GM19324 (cell line): ENCODE data around the gene ZNF407.

Experiments used
- ATAC-seq: cut with Tn5 transposase; IDR thresholded peaks from one replicate; pipeline ENCODE4 v1.9.1; 2021; ENCODE audit warnings: mild to moderate bottlenecking, moderate library complexity; ENCODE audit not compliant: unreplicated experiment, low FRiP score

ZNF407 gene

DNA sequence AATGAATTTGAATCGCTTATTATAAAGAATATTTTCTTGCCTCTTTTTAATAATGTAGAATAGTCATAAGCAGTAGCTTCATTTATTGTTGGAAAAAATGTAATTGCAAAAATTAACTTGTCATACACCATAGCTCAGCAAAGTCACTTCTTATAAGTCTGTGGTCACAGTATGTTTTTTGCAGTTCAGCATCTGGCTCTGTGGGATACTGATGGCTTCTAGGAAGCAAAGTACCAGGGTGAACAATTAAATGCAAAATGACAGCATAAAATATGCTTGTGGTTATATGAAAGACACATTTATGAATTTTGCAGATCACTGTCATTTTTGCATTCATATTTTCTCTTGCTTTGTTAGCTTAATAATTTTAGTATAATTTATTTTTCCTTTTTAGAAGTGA, 116.5 kb downstream of the ZNF407 start:
- ATAC-seq, result no peak

DNA sequence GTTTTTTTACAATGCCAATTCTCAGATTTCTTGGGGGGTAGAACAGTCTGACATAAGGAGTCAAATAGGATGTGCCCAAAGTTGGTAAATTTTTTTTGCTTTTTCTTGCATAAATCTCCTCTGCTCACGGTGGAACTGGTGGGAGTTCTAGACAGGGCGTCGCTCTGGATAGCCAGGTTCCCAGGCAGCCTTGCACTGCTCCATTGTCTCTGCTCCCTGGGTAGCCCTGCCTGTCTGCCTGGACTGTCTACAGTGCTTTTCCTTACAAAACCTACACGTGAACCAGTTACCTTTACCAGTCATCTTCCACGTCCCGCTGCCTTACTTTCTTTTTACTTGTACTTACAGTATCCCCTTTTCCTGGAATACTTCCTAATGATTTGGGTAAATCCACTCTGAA, 117.1 kb downstream of the ZNF407 start:
- no peak for ATAC-seq

DNA sequence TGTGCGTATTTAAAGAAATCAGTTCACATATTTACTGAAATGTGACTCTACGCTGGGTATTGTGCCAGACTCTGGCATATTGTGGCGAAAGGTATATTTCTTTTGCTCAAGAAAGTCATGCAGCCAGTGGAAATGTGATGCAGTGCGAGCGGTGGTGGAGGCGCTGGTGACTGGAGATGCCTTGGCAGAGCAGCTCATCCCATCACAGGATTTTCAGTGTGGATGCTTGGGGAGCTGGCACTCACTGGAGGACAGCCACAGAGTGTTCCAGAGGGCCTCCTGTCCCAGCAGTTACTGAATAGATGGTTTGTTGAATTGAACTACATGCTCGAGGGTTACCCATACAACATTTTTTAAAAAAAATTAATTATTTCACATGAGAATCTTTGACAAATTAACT, 117.6 kb downstream of the ZNF407 start:
- no peak for ATAC-seq

DNA sequence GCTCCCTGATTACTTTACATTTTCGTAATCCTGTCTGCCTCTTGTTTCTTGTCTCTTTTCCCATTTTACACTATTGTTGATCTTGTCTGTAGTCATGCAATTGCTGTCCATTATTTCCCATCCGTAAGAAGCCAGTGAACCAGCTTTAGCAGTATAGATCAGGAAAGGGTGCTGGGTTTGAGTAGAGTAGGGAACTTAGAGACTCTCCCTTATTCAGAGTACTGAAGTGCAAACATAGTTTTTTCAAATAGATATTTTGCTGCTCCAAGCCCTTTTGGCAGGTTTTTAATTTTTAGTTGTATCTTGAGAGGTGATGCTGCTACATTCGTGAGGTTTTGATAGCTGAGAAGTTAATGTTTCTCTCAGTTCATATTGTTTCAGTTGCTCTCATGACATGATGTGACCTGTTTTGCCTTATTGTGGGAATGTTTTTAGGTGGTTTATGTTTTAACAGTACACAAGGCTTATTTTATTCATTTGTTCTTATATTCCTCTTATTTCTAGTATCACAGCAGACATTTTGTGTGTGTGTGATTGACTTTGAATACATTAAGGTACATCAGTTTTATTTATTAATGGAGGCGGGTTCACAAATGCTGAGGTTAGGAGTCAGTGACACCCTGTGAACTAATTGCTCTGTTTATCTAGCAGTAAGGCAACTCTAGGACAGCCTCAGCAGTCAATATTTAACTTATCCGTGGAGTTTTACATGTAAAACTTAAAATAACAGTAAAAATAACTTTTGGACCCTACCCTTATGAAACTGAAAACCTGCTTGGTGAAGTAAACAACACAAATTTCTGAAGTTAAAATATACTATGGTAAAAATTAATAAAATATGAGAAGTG, 118.4 kb downstream of the ZNF407 start:
- ATAC-seq, result no peak

DNA sequence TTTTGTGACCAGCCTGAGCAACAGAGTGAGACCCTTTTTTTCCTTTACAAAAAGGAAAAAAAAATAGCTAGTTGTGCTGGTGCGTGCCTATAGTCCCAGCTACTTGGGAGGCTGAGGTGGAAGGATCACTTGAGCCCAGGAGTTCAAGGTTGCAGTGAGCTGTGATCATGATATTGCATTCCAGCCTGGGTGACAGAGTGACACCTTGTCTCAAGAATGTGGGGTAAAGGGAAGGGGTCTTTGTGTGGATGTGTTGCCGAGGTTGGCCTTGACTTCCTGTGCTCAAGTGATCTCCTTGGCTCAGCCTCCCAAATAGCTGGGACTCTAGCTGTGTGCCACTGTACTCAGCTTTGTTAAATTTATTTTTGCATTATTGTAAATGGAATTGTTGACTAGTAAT, 120.6 kb downstream of the ZNF407 start:
- ATAC-seq, result no peak

DNA sequence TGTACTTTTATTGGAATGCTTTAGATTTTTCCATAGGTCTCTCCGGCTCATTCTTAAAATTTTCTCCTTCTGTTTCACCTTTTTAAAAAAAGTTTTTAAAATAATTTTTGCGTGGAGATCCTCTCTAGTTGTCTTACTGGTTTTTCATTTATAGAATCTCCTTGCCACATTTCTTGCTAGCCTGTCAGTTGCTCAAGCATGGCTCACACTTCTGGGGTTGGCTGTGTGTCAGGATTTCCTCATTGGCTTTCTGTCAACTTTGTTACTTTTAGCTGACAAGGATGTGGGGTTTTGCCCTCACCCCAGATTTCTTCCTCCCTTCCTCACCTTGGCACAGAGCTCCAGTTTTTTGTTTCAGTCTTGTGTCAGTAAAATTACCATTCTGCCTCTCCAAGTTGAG, 124.6 kb downstream of the ZNF407 start:
- ATAC-seq, result no peak

DNA sequence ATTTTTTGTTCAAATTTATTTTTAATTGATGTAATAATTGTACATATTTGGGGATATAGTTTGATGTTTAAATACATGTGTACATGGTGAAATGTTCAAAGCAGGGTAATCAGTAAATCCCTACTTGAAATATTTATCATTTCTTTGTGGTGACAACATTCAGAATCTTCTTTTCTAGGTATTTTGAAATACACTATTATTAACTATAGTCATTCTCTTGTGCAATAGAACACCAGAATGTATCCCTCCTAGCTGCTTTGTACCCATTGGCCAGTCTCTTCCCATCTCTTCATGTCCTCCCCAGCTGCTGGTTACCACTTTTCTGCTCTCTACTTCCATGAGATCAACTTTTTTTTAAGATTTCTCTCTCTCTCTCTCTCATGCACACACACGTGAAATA, 126.5 kb downstream of the ZNF407 start:
- no peak for ATAC-seq

DNA sequence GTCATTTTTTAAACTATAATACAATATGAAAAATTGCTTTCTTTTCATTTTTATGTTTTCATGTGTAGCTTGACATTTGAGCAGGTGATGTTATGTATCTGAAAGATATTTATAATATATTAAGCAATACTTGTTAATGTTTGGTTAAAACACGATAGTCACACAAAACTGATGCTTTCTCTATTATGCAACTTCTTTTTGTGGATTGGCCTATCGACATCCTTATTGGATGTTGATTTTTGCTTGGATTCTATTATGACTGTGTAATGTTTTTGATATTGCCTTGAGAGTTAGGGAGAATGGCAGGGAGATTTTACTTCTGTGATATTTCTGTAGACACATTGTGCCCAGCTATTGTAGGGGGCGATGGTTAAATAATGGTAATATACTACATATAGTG, 128.0 kb downstream of the ZNF407 start:
- no peak for ATAC-seq

DNA sequence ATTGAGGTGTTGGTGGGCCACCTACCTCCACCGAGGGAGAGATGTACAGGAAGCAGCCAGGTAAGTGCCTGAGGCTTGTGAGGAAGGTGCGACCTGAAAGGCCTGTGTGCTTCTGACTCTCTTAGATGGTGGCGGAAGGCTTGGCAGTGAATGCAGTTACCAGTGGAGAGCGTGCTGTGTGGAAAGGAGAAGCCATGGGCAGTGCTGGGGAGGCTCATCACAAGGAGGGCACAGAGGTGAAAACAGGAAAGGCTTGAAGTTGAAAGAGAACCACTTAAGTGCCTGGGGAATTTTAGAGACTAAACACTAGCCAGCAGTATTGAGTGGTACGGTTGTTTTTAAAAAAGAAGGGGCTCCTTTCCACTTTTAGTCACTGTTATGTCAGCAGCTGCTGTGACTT, 130.9 kb downstream of the ZNF407 start:
- ATAC-seq, result no peak

DNA sequence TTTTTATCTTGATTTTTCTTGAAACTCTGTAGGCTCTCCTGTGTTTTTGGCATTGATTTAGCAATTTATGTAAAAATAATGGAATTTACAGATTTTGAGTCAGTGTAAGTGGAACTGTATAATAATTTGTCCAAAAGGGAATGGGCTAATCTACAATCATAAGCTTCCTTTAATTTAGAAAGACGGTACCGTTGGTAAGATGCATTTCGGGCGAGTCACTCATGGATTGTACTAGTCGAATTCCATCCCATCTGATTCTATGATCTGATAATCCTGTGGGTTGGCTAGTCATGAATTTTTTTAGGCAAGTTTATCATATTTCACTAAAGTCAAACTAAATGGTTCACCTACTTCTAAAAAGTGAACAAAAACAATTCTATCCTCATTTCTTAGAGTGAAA, 133.4 kb downstream of the ZNF407 start:
- ATAC-seq, result no peak

DNA sequence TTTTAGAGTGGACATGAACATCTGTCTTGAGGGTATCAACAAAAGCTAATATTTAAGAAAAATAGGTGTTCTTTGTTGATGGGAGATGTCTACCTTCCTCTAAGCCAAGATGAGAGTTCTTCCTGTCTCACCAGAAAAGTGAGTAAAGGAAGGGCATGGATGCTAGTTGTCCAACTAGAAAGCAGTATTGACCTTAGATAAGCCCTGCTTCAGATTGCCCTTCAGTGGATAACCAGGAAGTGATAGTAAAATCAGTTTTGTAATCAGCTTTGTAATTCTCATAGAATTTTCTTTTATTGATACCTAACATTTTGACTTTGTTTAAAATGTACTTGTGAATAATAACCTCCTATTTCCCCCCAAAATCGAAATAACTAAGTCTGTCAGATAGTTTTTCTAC, 134.7 kb downstream of the ZNF407 start:
- ATAC-seq, result no peak

DNA sequence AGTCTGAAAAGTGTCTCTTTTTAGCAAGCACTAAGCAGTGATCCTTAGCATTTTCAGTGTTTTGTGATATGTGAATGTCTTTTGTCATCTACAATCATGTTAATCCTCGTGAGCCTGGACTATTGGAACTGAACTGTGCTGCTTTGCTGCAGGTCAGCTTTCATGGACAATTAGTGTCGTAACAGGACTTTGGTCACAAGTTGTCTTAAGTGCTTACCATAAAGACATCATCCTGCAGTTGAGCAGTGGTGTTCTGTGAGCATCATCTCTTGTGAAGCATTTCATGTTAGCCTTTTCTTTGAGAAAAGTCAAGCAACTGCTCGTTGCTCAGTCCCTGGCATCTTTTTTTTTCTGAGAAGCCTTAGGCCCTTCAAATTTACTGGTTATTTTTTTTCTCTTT, 135.9 kb downstream of the ZNF407 start:
- ATAC-seq, result no peak

DNA sequence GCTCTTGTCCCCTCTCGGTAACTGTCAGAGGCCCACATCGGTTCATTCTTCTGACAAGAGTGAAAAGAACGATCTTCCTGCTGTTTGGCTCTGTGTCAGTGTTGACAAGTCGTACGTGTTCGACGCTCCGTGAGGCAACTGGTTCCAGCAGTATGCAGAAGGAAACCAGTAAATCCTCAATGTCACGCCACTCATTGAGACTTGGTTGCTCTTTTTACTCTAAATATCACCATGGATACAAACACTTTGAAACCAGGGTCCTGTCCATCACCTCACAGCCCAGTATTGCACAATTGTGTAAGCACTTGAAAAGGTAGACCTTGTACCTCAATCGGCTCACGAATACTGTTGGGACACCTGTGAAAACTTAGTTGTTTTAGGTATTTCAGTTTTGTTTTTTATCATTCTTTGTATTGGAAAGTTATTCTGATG, 136.4 kb downstream of the ZNF407 start:
- ATAC-seq, result no peak

DNA sequence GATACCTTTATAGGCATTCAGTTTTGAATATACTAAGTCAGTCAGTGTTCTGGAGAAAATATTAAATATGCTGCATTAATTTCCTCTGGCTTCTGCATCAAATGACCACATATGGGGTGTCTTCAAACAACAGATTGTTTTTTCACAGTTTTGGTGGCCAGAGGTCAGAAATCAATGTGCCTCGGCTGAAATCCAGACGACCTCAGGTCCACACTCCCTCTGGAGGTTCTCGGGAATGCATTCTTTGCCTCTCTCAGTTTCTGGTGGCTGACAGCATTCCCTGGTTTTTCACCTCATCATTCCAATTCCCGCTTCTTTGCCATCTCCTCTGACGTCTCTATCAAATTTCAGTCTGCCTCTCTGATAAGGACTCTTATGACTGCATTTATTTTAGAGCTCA, 142.3 kb downstream of the ZNF407 start:
- no peak for ATAC-seq

DNA sequence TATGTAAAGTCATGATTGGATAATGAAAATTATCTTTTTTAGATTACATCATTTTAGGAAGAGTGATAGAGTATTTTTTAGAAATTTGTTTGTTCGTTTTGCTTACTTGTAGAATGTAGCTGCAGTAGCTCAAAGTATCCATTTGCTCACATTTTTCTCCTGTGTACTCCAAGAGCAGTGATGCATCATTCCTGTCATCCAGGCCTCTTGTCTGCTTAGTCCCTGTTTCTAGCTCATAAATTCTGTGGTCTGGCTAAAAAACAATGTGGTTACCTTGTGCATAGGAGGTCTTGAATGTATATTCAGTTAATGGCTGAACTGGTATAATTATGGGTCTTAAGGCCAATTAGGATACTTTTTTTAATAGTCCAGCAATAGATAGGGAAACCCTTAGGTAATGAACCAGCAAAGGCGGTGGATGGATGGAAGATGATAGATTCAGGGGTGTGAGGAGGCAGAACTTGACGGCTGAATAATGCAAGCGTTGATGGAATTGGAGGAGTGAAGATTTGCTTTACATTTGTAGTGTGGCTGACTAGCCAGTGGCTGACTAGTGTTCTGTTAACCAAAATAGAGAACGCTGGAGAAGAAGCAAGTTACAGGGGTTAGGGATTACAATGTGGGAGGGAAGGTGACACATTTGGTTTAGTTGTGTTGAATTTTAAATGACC, 145.0 kb downstream of the ZNF407 start:
- ATAC-seq, result no peak

DNA sequence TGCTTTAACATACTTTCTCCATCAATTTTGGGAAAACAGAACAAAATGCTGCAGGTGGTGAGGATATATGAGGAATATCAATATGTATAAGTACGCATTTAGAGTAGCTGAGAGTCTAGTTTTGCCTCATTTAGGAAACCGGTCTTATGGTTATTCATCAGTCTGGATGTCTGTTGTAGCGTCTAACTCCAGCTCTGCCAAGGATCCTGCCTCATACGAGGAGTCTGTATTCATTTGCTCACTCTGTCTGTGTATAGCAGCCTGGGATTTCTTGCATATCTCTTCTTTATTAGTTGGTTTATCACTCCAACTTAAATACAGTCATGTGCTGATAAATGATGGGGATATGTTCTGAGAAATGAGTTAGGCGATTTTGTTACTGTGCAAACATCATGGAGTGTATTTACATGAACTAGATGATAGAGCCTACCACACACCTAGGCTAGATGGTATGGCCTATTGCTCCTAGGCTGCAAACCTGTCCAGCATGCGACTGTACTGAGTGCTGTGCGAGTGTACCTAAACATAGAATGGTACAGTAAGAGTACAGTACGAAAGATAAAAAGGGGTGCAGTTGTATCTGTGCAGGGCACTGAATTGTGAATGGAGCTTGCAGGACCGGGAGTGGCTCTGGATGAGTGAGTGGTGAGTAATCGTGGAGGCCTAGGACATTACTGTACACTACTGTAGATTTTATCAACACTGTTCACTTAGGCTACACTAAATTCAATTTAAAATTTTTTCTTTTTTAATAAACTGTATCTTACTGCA, 148.1 kb downstream of the ZNF407 start:
- no peak for ATAC-seq

DNA sequence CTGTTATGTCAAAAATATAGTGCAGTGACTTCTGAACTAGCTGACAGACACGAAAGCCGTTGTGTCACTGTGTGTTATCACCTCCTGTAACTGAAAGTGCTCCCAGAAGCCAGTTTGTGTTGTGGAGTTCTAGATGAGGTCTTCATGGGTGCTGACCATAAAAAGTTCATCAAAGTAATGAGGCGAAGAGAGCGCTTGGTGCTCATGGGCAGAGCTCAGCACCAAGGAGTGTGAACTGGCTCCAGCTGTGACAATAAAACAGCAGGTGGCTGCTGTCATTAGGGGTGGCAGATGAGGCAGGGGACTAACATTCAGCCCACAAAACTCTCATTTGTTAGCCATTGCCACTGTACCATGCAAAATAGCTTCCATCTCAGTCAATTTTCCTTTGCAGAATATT, 151.1 kb downstream of the ZNF407 start:
- no peak for ATAC-seq

DNA sequence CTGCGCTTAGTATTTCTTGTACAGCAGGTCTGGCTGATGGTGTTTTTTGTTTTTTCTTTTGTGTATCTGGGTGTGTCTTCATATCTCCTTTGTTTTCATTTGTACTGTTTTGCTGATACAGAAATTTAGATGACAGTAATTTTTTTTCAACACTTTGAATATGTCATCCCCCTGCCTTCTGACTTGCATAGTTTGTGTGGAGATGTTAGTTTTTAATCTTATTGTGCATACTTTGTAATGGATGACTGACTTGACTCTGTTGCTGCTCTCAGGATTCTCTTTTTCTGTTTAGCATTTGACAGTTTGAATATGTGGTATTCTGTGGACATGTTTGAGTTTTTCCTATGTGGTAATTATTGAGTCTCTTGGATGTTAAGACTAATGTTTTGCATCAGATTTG, 161.3 kb downstream of the ZNF407 start:
- ATAC-seq, result no peak

DNA sequence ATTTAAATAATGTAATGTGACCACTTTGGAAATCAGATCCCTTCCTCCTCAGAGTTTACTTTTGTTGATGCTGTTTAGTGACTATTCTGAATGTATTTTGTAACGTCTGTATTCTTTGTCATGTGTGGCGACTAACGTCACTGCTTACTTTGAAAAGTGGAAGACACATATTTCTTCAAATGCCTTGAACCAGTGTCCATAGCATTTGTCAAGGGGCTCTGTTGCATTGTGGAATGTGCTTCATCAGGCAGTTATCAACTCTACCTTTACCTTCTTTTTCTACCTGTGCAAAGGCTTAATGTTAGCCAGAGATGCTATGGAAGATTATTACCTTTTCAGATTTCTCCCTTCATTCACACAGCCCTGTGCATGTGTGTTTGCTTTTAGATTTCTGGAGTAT, 162.4 kb downstream of the ZNF407 start:
- ATAC-seq, result no peak

DNA sequence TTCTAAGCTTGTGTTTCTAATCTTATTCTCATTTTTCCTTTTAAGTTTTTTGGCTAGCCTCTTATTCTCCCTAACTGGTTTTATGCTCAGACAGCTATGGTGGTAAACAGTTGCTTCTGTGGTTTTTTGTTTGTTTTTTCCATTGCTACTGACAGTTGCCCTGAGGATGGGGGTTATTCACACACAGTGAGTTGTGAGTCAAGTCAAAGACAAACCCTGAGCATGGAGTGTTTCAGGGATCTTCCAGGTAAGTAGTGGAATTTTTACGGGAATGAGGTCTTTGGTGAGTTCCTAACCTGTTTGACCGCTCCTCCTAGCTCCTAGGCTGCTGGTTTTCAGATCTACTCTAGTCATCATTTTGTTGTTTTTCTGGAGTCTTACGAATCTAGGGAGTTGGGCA, 162.8 kb downstream of the ZNF407 start:
- ATAC-seq, result no peak

DNA sequence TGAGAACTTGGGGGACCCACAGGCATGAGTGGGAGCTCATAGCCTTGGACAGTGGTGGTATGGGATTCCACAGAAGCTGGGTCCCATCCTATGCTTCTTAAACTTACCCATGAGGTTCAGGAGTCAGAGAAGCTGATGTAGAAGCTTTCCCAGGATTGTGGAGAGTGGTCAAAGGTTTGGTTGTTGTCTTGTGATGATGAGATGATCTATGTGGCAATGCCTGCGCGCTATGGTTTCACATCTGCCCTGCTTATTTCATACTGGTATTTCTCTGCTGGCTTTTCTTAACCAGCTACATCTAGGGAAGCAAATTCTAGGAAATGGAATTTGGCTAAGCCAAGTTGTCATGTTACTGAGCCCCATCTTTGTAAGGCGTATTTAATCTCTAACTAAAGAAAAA, 168.6 kb downstream of the ZNF407 start:
- no peak for ATAC-seq
